Fibroblast of lung (primary cell): ENCODE data around the gene PXDN. TPM values are rescaled to one million over a fixed set of nuclear protein-coding genes. Genes with fewer than 3 reads are reported as not detected.

Experiments
- DNase-seq, 2 donors: peaks; one replicate each; pipeline versions ENCODE4 v3.0.0 to v3.0.0-alpha.2; 2010; ENCODE audit warnings: low read depth in 2 of 2
- H2AFZ ChIP-seq: 2 replicates; pipeline ENCODE4 v1.5.1; 2012; ENCODE audit warnings: low read length, control low read depth, inconsistent platforms
- H3K27ac ChIP-seq: 2 replicates; pipeline ENCODE4 v1.5.1; 2011; ENCODE audit warnings: low read length, control low read depth; ENCODE audit not compliant: insufficient read depth
- H3K27me3 ChIP-seq: 2 replicates; pipeline ENCODE4 v1.5.1; 2011; ENCODE audit warnings: mild to moderate bottlenecking, low read length; ENCODE audit not compliant: control insufficient read depth, insufficient read depth
- H3K36me3 ChIP-seq: 2 replicates; pipeline ENCODE4 v1.5.1; 2011; ENCODE audit warnings: low read length; ENCODE audit not compliant: control insufficient read depth, insufficient read depth
- H3K4me1 ChIP-seq: 2 replicates; pipeline ENCODE4 v1.5.1; 2011; ENCODE audit warnings: low read length; ENCODE audit not compliant: control insufficient read depth, insufficient read depth; ENCODE audit errors: extremely low read depth
- H3K4me2 ChIP-seq: 2 replicates; pipeline ENCODE4 v1.5.1; 2011; ENCODE audit warnings: low read length, control low read depth; ENCODE audit not compliant: insufficient read depth; ENCODE audit errors: extremely low read depth
- H3K4me3 ChIP-seq, 4 experiments: fragments of 200-600 bp in 1 of 4; sonication (generic) in 1 of 4; replicated peaks in 1 of 4; 2 replicates each; pipeline ENCODE4 v1.5.1; 2011 to 2016; ENCODE audit warnings: low read length in 4 of 4, low read depth in 3 of 4, mild to moderate bottlenecking in 3 of 4, control low read depth in 2 of 4, inconsistent platforms in 1 of 4, mixed read lengths in 1 of 4; ENCODE audit not compliant: insufficient read depth in 1 of 4; ENCODE audit errors: control extremely low read depth in 1 of 4
- H3K79me2 ChIP-seq: 2 replicates; pipeline ENCODE4 v1.5.1; 2012; ENCODE audit warnings: mild to moderate bottlenecking, low read length, inconsistent platforms; ENCODE audit not compliant: control insufficient read depth, insufficient read depth
- H3K9ac ChIP-seq: 2 replicates; pipeline ENCODE4 v1.5.1; 2011; ENCODE audit warnings: mild to moderate bottlenecking, low read length, control low read depth; ENCODE audit not compliant: insufficient read depth
- H3K9me3 ChIP-seq: 2 replicates; pipeline ENCODE4 v1.5.1; 2012; ENCODE audit warnings: low read depth, low read length; ENCODE audit not compliant: control insufficient read depth, insufficient read depth
- H4K20me1 ChIP-seq: 2 replicates; pipeline ENCODE4 v1.5.1; 2011; ENCODE audit warnings: low read length; ENCODE audit not compliant: control insufficient read depth, insufficient read depth; ENCODE audit errors: extremely low read depth
- CTCF ChIP-seq, 2 donors: IDR thresholded peaks in 1 of 2; conservative IDR thresholded peaks in 1 of 2; 1 replicate in 1 of 2; 2 replicates in 1 of 2; pipeline ENCODE4 v1.5.1; 2011 to 2012; ENCODE audit warnings: low read length in 2 of 2, control low read depth in 1 of 2, inconsistent platforms in 1 of 2, low read depth in 1 of 2, mild to moderate bottlenecking in 1 of 2
- EZH2 ChIP-seq: IDR thresholded peaks from 2 replicates; pipeline ENCODE4 v1.5.1; 2012; ENCODE audit warnings: low read length, control low read depth, mild to moderate bottlenecking; ENCODE audit errors: missing control alignments
- polyA plus RNA-seq, 2 donors: library from polyadenylated mRNA; depleted of rRNA in 1 of 2; stranded (reverse) in 1 of 2; unstranded in 1 of 2; fragments of >200 nt; gene quantifications; 2 replicates each; pipeline ENCODE4 v1.2.1, GENCODE V29; 2011 to 2012; ENCODE audit warnings: missing spikeins in 1 of 2
- total RNA-seq: library from RNA; depleted of rRNA; stranded (reverse); fragments of >200 nt; gene quantifications from 2 replicates; pipeline ENCODE4 v1.2.1, GENCODE V29; 2014

PXDN gene
- total and polyA plus RNA-seq, 2 donors (not counting 1 experiment from before 2014, with no cell fraction given), result 153 to 298 TPM

GRCh38 chr2:1698188-1698945 lies 45.9 kb downstream of the PXDN start:
- Histone ChIP-seq H3K9me3 (no peaks in the 10 kb centered on the region), H3K4me2 (no peak overlapping the region), H3K4me3 (no peak overlapping the region), H3K79me2 (peaks cover 28% of the 10 kb centered on the region), H3K27me3 (no peaks in the 10 kb centered on the region), H3K36me3 (no peaks in the 10 kb centered on the region), H4K20me1 (peaks cover 4% of the 10 kb centered on the region), H3K27ac (no peak overlapping the region), H2AFZ (no peak overlapping the region), H3K9ac (no peak overlapping the region), H3K4me1 (peaks cover 2% of the 10 kb centered on the region)
- TF ChIP-seq CTCF (conservative IDR thresholded peaks at IDR 0.05 in 1 of 2, IDR thresholded peaks at IDR 0.05 in 1 of 2; ENCODE audit: low read depth in 1 of 2, low read length in 2 of 2), result no peak
- TF ChIP-seq EZH2, result no peak
- DNase-seq, result peak in 1 of 2 donors; percentile 57

- no peaks in the 10 kb centered on the region for H3K27me3 ChIP-seq
- no peak for DNase-seq
- H3K79me2 ChIP-seq, result peaks cover 30% of the 10 kb centered on the region
- H3K9me3 ChIP-seq, result no peaks in the 10 kb centered on the region
- peaks cover 2% of the 10 kb centered on the region for H3K4me1 ChIP-seq
- H3K9ac ChIP-seq, result no peak overlapping the region
- no peak overlapping the region for H3K4me2 ChIP-seq
- H2AFZ ChIP-seq, result no peak overlapping the region
- H3K27ac ChIP-seq, result no peak overlapping the region
- peaks cover 4% of the 10 kb centered on the region for H4K20me1 ChIP-seq
- TF ChIP-seq EZH2 (no peak), CTCF (conservative IDR thresholded peaks at IDR 0.05 in 1 of 2, IDR thresholded peaks at IDR 0.05 in 1 of 2; ENCODE audit: low read depth in 1 of 2, low read length in 2 of 2) (no peak)
- H3K4me3 ChIP-seq, result no peak overlapping the region
- H3K36me3 ChIP-seq, result peaks cover under 1% of the 10 kb centered on the region
These were observed 46.7 kb downstream of the PXDN start for GRCh38 chr2:1697601-1698000.

- peak in 1 of 2 donors; percentile 42 for DNase-seq
- peaks cover 2% of the 10 kb centered on the region for H3K4me1 ChIP-seq
- no peaks in the 10 kb centered on the region for H3K9me3 ChIP-seq
- H3K9ac ChIP-seq, result no peak overlapping the region
- H3K4me2 ChIP-seq, result no peak overlapping the region
- peaks cover 33% of the 10 kb centered on the region for H3K79me2 ChIP-seq
- no peak overlapping the region for H3K27ac ChIP-seq
- no peaks in the 10 kb centered on the region for H3K27me3 ChIP-seq
- no peak overlapping the region for H3K4me3 ChIP-seq
- peaks cover 4% of the 10 kb centered on the region for H4K20me1 ChIP-seq
- TF ChIP-seq EZH2 (no peak), CTCF (conservative IDR thresholded peaks at IDR 0.05 in 1 of 2, IDR thresholded peaks at IDR 0.05 in 1 of 2; ENCODE audit: low read depth in 1 of 2, low read length in 2 of 2) (no peak)
- peaks cover 7% of the 10 kb centered on the region for H3K36me3 ChIP-seq
- H2AFZ ChIP-seq, result no peak overlapping the region
These were observed 47.8 kb downstream of the PXDN start for GRCh38 chr2:1696472-1696871.
